ENCODE measurements around the gene C3. TPM values are rescaled to one million over a fixed set of nuclear protein-coding genes. Genes with fewer than 3 reads are reported as not detected.

Gene C3
- total RNA-seq, 1 donor from 2014 or later = 0.37 TPM

GRCh38 chr19:6692027-6692426, 28.4 kb downstream of the C3 start:
- Mint-ChIP-seq H3K4me1 (no peaks in the 10 kb centered on the region), H3K4me3 (no peak overlapping the region), H3K27me3 (ENCODE audit: low read depth) (peaks cover 2% of the 10 kb centered on the region), H3K27ac (ENCODE audit: unreplicated experiment) (no peak overlapping the region), H3K9me3 (peaks cover 2% of the 10 kb centered on the region), H3K36me3 (ENCODE audit: low read depth) (no peaks in the 10 kb centered on the region)
- TF ChIP-seq CTCF (conservative IDR thresholded peaks at IDR 0.05) = no peak
- DNase-seq (ENCODE audit: low read depth, low spot score) = no peak

- Mint-ChIP-seq H3K4me3 (no peak overlapping the region), H3K4me1 (no peaks in the 10 kb centered on the region), H3K36me3 (ENCODE audit: low read depth) (no peaks in the 10 kb centered on the region), H3K27me3 (ENCODE audit: low read depth) (peaks cover 9% of the 10 kb centered on the region), H3K9me3 (peaks cover 2% of the 10 kb centered on the region), H3K27ac (ENCODE audit: unreplicated experiment) (no peak overlapping the region)
- no peak for DNase-seq (ENCODE audit: low read depth, low spot score)
- no peak for TF ChIP-seq CTCF (conservative IDR thresholded peaks at IDR 0.05)
Measured at GRCh38 chr19:6691342-6691741, 29.1 kb downstream of the C3 start.

- Mint-ChIP-seq H3K27me3 (ENCODE audit: low read depth) (peaks cover 10% of the 10 kb centered on the region), H3K36me3 (ENCODE audit: low read depth) (no peaks in the 10 kb centered on the region), H3K27ac (ENCODE audit: unreplicated experiment) (no peak overlapping the region), H3K9me3 (peaks cover 2% of the 10 kb centered on the region), H3K4me1 (no peaks in the 10 kb centered on the region), H3K4me3 (no peak overlapping the region)
- DNase-seq (ENCODE audit: low read depth, low spot score) = no peak
- TF ChIP-seq CTCF (conservative IDR thresholded peaks at IDR 0.05) = no peak
Measured at GRCh38 chr19:6690160-6690885, 30.1 kb downstream of the C3 start.

- Mint-ChIP-seq H3K36me3 (ENCODE audit: low read depth) (no peaks in the 10 kb centered on the region), H3K4me3 (no peak overlapping the region), H3K9me3 (peaks cover 2% of the 10 kb centered on the region), H3K27me3 (ENCODE audit: low read depth) (peaks cover 25% of the 10 kb centered on the region), H3K4me1 (no peaks in the 10 kb centered on the region), H3K27ac (ENCODE audit: unreplicated experiment) (no peak overlapping the region)
- no peak for TF ChIP-seq CTCF (conservative IDR thresholded peaks at IDR 0.05)
- DNase-seq (ENCODE audit: low read depth, low spot score) = no peak
Measured at GRCh38 chr19:6687114-6687513, 33.3 kb downstream of the C3 start.

- no peak for TF ChIP-seq CTCF (conservative IDR thresholded peaks at IDR 0.05)
- no peak overlapping the region for H3K4me3 Mint-ChIP-seq
- H3K27ac Mint-ChIP-seq (ENCODE audit: unreplicated experiment) = no peak overlapping the region
- peaks cover 30% of the 10 kb centered on the region for H3K27me3 Mint-ChIP-seq (ENCODE audit: low read depth)
- no peak for DNase-seq (ENCODE audit: low read depth, low spot score)
- H3K9me3 Mint-ChIP-seq = peaks cover 2% of the 10 kb centered on the region
- no peaks in the 10 kb centered on the region for H3K4me1 Mint-ChIP-seq
- no peaks in the 10 kb centered on the region for H3K36me3 Mint-ChIP-seq (ENCODE audit: low read depth)
Measured at GRCh38 chr19:6686628-6686975, 33.8 kb downstream of the C3 start.
